OCI-LY7 (cell line): ENCODE data around the gene CDH16. TPM values are rescaled to one million over a fixed set of nuclear protein-coding genes. Genes with fewer than 3 reads are reported as not detected.

Experiments
- BruUV-seq: library from RNA; stranded (reverse); fragments of 400-500 nt; replicated peaks from 2 replicates; lab custom pipeline; 2021; lab: Mats Ljungman, UMichigan
- CTCF ChIA-PET: fragments of 300-600 bp; sonication (Branson Sonifier 250); formaldehyde crosslinking; loops from one replicate; lab custom pipeline; 2022; ENCODE audit warnings: antibody characterized with exemption; ENCODE audit not compliant: unreplicated experiment; lab: Charles Lee
- POLR2A ChIA-PET: fragments of 300-600 bp; sonication (Branson Sonifier 250); formaldehyde crosslinking; loops from one replicate; lab custom pipeline; 2022; ENCODE audit warnings: antibody characterized with exemption; lab: Charles Lee
- DNase-seq: peaks from one replicate; pipeline ENCODE4 v3.0.0-alpha.2; 2015; ENCODE audit warnings: low spot score
- H2AFZ ChIP-seq: fragments of 200-600 bp; sonication (generic), shearing (Covaris generic); 2 replicates; pipeline ENCODE4 v1.6.1; 2014; ENCODE audit warnings: mild to moderate bottlenecking, antibody characterized with exemption, low read length, moderate library complexity
- H3K27ac ChIP-seq: fragments of 200-600 bp; sonication (generic); 2 replicates; pipeline ENCODE4 v1.5.1; 2014; ENCODE audit warnings: mixed run types, low read depth, mild to moderate bottlenecking, moderate library complexity, low read length, inconsistent platforms; ENCODE audit not compliant: poor library complexity, severe bottlenecking
- H3K36me3 ChIP-seq: fragments of 200-600 bp; sonication (generic); 2 replicates; pipeline ENCODE4 v1.6.1; 2014; ENCODE audit warnings: mild to moderate bottlenecking, antibody characterized with exemption, low read length, moderate library complexity, mixed read lengths; ENCODE audit not compliant: insufficient read depth
- H3K4me1 ChIP-seq: fragments of 200-600 bp; sonication (generic); 2 replicates; pipeline ENCODE4 v1.5.1; 2014; ENCODE audit warnings: mild to moderate bottlenecking, low read length; ENCODE audit not compliant: insufficient read depth, poor library complexity, severe bottlenecking
- H3K4me2 ChIP-seq: fragments of 200-600 bp; sonication (generic); 2 replicates; pipeline ENCODE4 v1.6.1; 2014; ENCODE audit warnings: mild to moderate bottlenecking, low read length
- H3K4me3 ChIP-seq: fragments of 200-600 bp; sonication (generic); 2 replicates; pipeline ENCODE4 v1.5.1; 2014; ENCODE audit warnings: mild to moderate bottlenecking, low read depth, low read length; ENCODE audit not compliant: poor library complexity, severe bottlenecking
- H3K79me2 ChIP-seq: fragments of 200-600 bp; sonication (generic); 2 replicates; pipeline ENCODE4 v1.6.1; 2016; ENCODE audit warnings: low read depth, mild to moderate bottlenecking, low read length, moderate library complexity, mixed read lengths; ENCODE audit not compliant: insufficient read depth
- H3K9me2 ChIP-seq: fragments of 200-600 bp; sonication (generic); 2 replicates; pipeline ENCODE4 v1.6.1; 2016; ENCODE audit warnings: mild to moderate bottlenecking, low read length, mixed read lengths; ENCODE audit not compliant: insufficient read depth
- H3K9me3 ChIP-seq: fragments of 200-600 bp; sonication (generic); 2 replicates; pipeline ENCODE4 v1.6.1; 2014; ENCODE audit warnings: mild to moderate bottlenecking, mixed run types, low read length, mixed read lengths
- H4K20me1 ChIP-seq: fragments of 200-600 bp; sonication (generic); 2 replicates; pipeline ENCODE4 v1.6.1; 2014; ENCODE audit warnings: mild to moderate bottlenecking, antibody characterized with exemption, low read length, moderate library complexity, mixed read lengths; ENCODE audit not compliant: insufficient read depth
- CTCF ChIP-seq: fragments of 200-600 bp; sonication (generic); conservative IDR thresholded peaks from 2 replicates; pipeline ENCODE4 v1.5.1; 2014; ENCODE audit warnings: mild to moderate bottlenecking, antibody characterized with exemption, low read length, moderate library complexity, mixed read lengths
- EZH2phosphoT487 ChIP-seq: fragments of 200-600 bp; sonication (generic); IDR thresholded peaks from 2 replicates; pipeline ENCODE4 v1.6.1; 2018; ENCODE audit warnings: low read depth, borderline replicate concordance, mild to moderate bottlenecking, mixed run types, antibody characterized with exemption, low read length, moderate library complexity, mixed read lengths
- intact Hi-C: fragments of 100-400 bp; cut with micrococcal nuclease; formaldehyde crosslinking; loops from one replicate; pipeline ENCODE4 v1.10.0; 2022; ENCODE audit not compliant: unreplicated experiment
- total RNA-seq, 2 experiments: library from RNA; depleted of rRNA in 1 of 2; stranded (reverse); fragments of >200 nt in 1 of 2; shearing (Covaris generic) in 1 of 2; gene quantifications; 2 replicates each; pipeline ENCODE4 v1.2.3, GENCODE V29; 2014 to 2022

The CDH16 gene
- total RNA-seq, 2 experiments from 2014 or later, result not detected

GRCh38 chr16:66880288-66881013 is 38.2 kb downstream of the CDH16 start, which contains the start of gene PDP2:
TSS of gene PDP2 (plus strand) at chr16:66880515. CDS start at chr16:66884285, 3,770 bp downstream.
- TF ChIP-seq CTCF, result no peak
- TF ChIP-seq EZH2phosphoT487, result no peak
- H2AFZ ChIP-seq, result peak within 1 kb of the TSS; percentile 93
- ChIA-PET POLR2A (interaction anchor here (0.6 to 2.0 kb wide), 6 partner anchors 12 to 696 kb away, joined by 3 to 6 read pairs (median 4); partner anchors contain the start of gene NAE1), CTCF (interaction anchor here (0.6 to 1.7 kb wide), 4 partner anchors 12 to 183 kb away, joined by 3 to 7 read pairs (median 6); partner anchors contain the start of gene NAE1)
- peaks cover 39% of the 10 kb centered on the region for H3K4me1 ChIP-seq
- H3K36me3 ChIP-seq, result peaks cover 14% of the 10 kb centered on the region
- peak within 1 kb of the TSS; percentile 72 for H3K4me2 ChIP-seq
- H3K9me2 ChIP-seq, result no peaks in the 10 kb centered on the region
- DNase-seq, result peak; percentile 96
- intact Hi-C loops, result no loop called here
- H3K79me2 ChIP-seq, result peaks cover 9% of the 10 kb centered on the region; the same call in 1 of the 2 replicates
- no peak within 1 kb of the TSS for H3K27ac ChIP-seq
- H4K20me1 ChIP-seq, result no peaks in the 10 kb centered on the region
- no TSS peak for BruUV-seq
- peaks cover 6% of the 10 kb centered on the region; the same call in 1 of the 2 replicates for H3K9me3 ChIP-seq
- peak within 1 kb of the TSS; percentile 82 for H3K4me3 ChIP-seq

GRCh38 chr16:66878067-66878466 is 40.6 kb downstream of the CDH16 start:
- peak overlapping the region; percentile 15 for H3K4me3 ChIP-seq
- H4K20me1 ChIP-seq, result no peaks in the 10 kb centered on the region
- H3K4me2 ChIP-seq, result peak overlapping the region; percentile 57
- POLR2A ChIA-PET, result interaction anchor here (0.6 kb wide), 1 partner anchor 28 kb away, joined by 6 read pairs; no protein-coding TSS in a partner anchor
- H3K27ac ChIP-seq, result peak overlapping the region; percentile 64
- H3K36me3 ChIP-seq, result no peaks in the 10 kb centered on the region
- H3K79me2 ChIP-seq, result peaks cover 9% of the 10 kb centered on the region; the same call in 1 of the 2 replicates
- peak; percentile 73 for DNase-seq
- no TSS peak for BruUV-seq
- TF ChIP-seq CTCF (no peak), EZH2phosphoT487 (no peak)
- H3K9me2 ChIP-seq, result no peaks in the 10 kb centered on the region
- H3K9me3 ChIP-seq, result peaks cover 6% of the 10 kb centered on the region; the same call in 1 of the 2 replicates
- H2AFZ ChIP-seq, result peak overlapping the region; percentile 68
- peaks cover 55% of the 10 kb centered on the region for H3K4me1 ChIP-seq
- intact Hi-C loops, result no loop called here
- CTCF ChIA-PET, result no interaction called here
